GM06990 (cell line): Measurements from ENCODE around the gene GCNT1.
"Not testable (repeated sequence)": the region's sequence is repeated elsewhere in the genome, so short reads cannot be mapped to it uniquely, and the experiment has no call there.

Source experiments
- DNase-seq: peaks from one replicate; pipeline ENCODE4 v3.0.0-alpha.2; 2011; ENCODE audit not compliant: insufficient read length; ENCODE audit errors: extremely low read depth
- H3K27me3 ChIP-seq: replicated peaks from 2 replicates; pipeline ENCODE4 v1.6.0; 2011; ENCODE audit warnings: low read length; ENCODE audit not compliant: control insufficient read depth, insufficient read depth
- H3K36me3 ChIP-seq: 2 replicates; pipeline ENCODE4 v1.5.1; 2011; ENCODE audit warnings: low read length; ENCODE audit not compliant: control insufficient read depth, insufficient read depth
- H3K4me3 ChIP-seq: replicated peaks from 2 replicates; pipeline ENCODE4 v1.5.1; 2011; ENCODE audit warnings: low read depth, mild to moderate bottlenecking, control low read depth, low read length
- CTCF ChIP-seq: IDR thresholded peaks from 2 replicates; pipeline ENCODE4 v1.5.1; 2011; ENCODE audit warnings: low read length, control low read depth, mild to moderate bottlenecking, inconsistent platforms; ENCODE audit not compliant: insufficient read depth, poor library complexity, severe bottlenecking

GCNT1 gene

GRCh38 chr9:76426807-76427419 is 32.1 kb upstream of the GCNT1 start:
- no peak for TF ChIP-seq CTCF
- Histone ChIP-seq H3K4me3 (no peak overlapping the region), H3K27me3 (no peaks in the 10 kb centered on the region), H3K36me3 (no peaks in the 10 kb centered on the region)
- DNase-seq, result no peak

- Histone ChIP-seq H3K36me3 (no peaks in the 10 kb centered on the region), H3K4me3 (no peak overlapping the region), H3K27me3 (no peaks in the 10 kb centered on the region)
- TF ChIP-seq CTCF, result no peak
- DNase-seq, result no peak
Observed at GRCh38 chr9:76431601-76432000, 27.4 kb upstream of the GCNT1 start.

- H3K4me3 ChIP-seq, result no peak overlapping the region
- no peaks in the 10 kb centered on the region for H3K36me3 ChIP-seq
- no peaks in the 10 kb centered on the region for H3K27me3 ChIP-seq
- TF ChIP-seq CTCF, result no peak
- peak; percentile 25 for DNase-seq
Observed at GRCh38 chr9:76433406-76433805, 25.6 kb upstream of the GCNT1 start.

GRCh38 chr9:76433836-76434235 is 25.1 kb upstream of the GCNT1 start:
- no peaks in the 10 kb centered on the region for H3K36me3 ChIP-seq
- TF ChIP-seq CTCF, result no peak
- H3K27me3 ChIP-seq, result no peaks in the 10 kb centered on the region
- no peak overlapping the region for H3K4me3 ChIP-seq
- no peak for DNase-seq

GRCh38 chr9:76434897-76435296 is 24.1 kb upstream of the GCNT1 start:
- H3K36me3 ChIP-seq, H3K27me3 ChIP-seq, H3K4me3 ChIP-seq, DNase-seq: not testable (repeated sequence)

GRCh38 chr9:76437017-76437699 is 21.8 kb upstream of the GCNT1 start:
- not testable (repeated sequence) for H3K36me3 ChIP-seq, H3K27me3 ChIP-seq, H3K4me3 ChIP-seq, DNase-seq
